ENCODE results near the gene UFSP1.
"Not testable (repeated sequence)": the region's sequence is repeated elsewhere in the genome, so short reads cannot be mapped to it uniquely, and the experiment has no call there.

Gene UFSP1

GRCh38 chr7:100879685-100880261 lies 9.7 kb downstream of the UFSP1 start:
- DNase-seq = no peak

GRCh38 chr7:100878685-100879084 lies 10.8 kb downstream of the UFSP1 start:
- no peak for DNase-seq

GRCh38 chr7:100878013-100878412 lies 11.5 kb downstream of the UFSP1 start:
- DNase-seq = no peak

- no peak for DNase-seq
Measured at GRCh38 chr7:100875356-100875751, 14.2 kb downstream of the UFSP1 start.

- peak; percentile 91 for DNase-seq
Measured at GRCh38 chr7:100874577-100875355, 14.7 kb downstream of the UFSP1 start, which contains the start of gene SRRT. Gene SRRT (plus strand): TSS chr7:100875103. CDS start chr7:100875591, 488 bp downstream.

GRCh38 chr7:100874300-100874576 lies 15.3 kb downstream of the UFSP1 start:
- DNase-seq = no peak

GRCh38 chr7:100873599-100874299 lies 15.8 kb downstream of the UFSP1 start:
- DNase-seq = no peak

- no peak for DNase-seq
Measured at GRCh38 chr7:100867776-100868485, 21.6 kb downstream of the UFSP1 start.

GRCh38 chr7:100867040-100867775 lies 22.3 kb downstream of the UFSP1 start, which contains the start of gene TRIP6:
Gene TRIP6 (plus strand): TSS chr7:100867387. CDS start chr7:100867498, 111 bp downstream.
- DNase-seq = peak; percentile 88

GRCh38 chr7:100866729-100867039 lies 22.8 kb downstream of the UFSP1 start:
- no peak for DNase-seq

- peak; percentile 53 for DNase-seq
Measured at GRCh38 chr7:100865938-100866728, 23.4 kb downstream of the UFSP1 start.

- DNase-seq = no peak
Measured at GRCh38 chr7:100865372-100865911, 24.1 kb downstream of the UFSP1 start.

GRCh38 chr7:100864263-100864845 lies 25.2 kb downstream of the UFSP1 start:
- no peak for DNase-seq

- no peak for DNase-seq
Measured at GRCh38 chr7:100863406-100863950, 26.0 kb downstream of the UFSP1 start.

- no peak for DNase-seq
Measured at GRCh38 chr7:100861616-100861985, 27.9 kb downstream of the UFSP1 start.

- DNase-seq = no peak
Measured at GRCh38 chr7:100860702-100861615, 28.6 kb downstream of the UFSP1 start.

- no peak for DNase-seq
Measured at GRCh38 chr7:100859856-100860255, 29.7 kb downstream of the UFSP1 start.

- no peak for DNase-seq
Measured at GRCh38 chr7:100856871-100857282, 32.6 kb downstream of the UFSP1 start.

GRCh38 chr7:100855515-100855914 lies 34.0 kb downstream of the UFSP1 start:
- no peak for DNase-seq

GRCh38 chr7:100854899-100855298 lies 34.6 kb downstream of the UFSP1 start:
- DNase-seq = not testable (repeated sequence)

Measured in GOT3 (cell line).